GM21360 (cell line): ENCODE measurements around the gene MAD1L1.
A peak's percentile ranks its signal among the peaks of the same experiment; 100 is the strongest.

Experiments used
- ATAC-seq: cut with Tn5 transposase; IDR thresholded peaks from one replicate; pipeline ENCODE4 v1.9.1; 2021; ENCODE audit warnings: mild to moderate bottlenecking, moderate library complexity; ENCODE audit not compliant: unreplicated experiment

Gene MAD1L1

DNA sequence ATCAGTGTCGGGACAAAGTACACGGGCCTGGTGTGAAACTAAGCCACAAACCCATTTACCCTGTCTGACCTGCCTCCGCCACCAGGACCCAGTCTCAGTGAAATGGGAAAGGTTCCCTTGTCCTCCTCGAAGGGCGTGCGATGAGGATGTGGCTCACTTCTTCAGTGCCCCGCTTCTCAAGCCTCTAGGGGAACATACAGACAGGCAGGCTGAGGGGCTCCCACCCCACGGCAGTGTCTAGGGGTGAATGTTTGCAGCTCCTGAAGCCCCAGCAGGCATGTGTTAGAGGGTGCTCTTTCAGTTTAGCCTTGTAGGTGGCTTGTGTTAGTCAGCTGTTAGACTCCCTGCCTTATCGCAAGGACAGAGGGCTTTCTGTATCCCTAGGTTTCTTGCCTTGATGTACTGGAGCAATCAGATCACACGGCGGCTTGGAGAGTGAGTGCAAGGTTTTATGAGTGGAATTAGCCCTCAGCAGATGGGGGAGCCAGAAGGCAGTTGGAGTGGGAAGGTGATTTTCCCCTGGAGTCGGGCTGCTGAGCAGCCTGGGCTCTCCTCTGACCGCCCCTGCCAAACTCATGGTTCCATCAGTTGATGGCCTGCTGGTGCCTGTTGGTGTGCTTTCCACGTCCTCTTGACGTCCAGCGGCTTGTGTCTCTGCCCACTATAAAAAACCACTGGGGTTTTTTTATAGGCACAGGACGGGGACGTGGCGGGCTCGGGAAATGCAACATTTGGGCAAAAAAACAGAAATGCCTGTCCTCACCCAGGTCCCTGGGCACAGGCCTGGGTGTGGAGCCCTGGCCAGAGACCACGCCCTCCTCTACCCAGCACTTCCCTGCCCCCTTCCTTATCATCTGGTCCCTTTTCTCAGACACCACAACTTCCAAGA lies 10.0 kb upstream of the MAD1L1 start:
- ATAC-seq, result no peak

DNA sequence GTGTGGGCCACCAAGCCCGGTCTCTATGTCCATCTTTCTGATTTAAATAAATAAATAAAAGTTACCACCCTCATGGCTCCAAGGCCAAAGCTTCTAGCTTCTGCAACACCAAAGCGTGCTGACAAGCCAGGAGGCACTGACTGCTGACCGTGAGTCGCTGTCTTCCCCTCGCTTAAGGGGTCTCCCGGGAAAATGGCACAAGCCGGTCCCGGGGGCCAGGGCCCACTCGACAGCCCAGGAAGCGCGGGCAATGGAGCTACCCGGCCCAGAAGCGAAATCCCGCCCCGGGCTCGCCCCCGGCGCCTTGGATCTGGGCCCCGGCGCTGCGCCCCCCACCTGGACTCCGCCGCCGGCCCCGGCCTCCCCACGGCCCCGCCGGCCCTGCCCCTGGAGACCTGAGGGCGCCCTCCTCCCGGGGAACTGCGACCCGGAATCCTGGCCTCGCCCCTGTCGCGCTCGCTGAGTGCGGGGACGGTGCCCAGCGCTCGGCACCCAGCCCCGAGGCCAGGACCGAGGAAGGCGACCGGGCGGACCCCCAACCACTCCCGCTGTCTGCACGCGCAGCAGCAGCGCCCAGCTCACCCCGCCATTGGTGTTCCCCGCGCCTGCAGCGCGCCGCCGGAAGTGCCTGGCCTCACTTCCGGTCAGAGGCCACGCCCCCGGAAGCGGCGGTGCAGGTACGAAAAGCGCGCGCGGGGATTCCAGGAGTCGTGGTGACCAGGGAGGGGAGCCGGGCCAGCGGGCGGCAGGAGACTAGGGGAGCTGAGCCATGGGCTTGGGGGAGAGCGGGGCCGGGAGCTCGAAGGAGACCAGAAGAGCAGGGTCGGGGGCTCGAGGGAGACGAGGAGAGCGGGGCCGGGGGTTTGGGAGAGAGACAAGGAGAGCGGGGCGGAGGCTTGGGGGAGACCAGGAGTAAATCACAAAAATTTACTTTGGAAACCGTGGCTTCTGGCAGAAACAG lies 9.1 kb upstream of the MAD1L1 start, which contains the start of the genes MRM2 and NUDT1:
Gene MRM2, minus strand, starts transcription at position 626 of the 961 bp plus-strand sequence. Its CDS starts 36 bp downstream, at position 590.
Gene NUDT1, plus strand, starts transcription at position 647 of the 961 bp plus-strand sequence. CDS start 2,349 bp downstream, outside the sequence.
- peak; percentile 48 for ATAC-seq

DNA sequence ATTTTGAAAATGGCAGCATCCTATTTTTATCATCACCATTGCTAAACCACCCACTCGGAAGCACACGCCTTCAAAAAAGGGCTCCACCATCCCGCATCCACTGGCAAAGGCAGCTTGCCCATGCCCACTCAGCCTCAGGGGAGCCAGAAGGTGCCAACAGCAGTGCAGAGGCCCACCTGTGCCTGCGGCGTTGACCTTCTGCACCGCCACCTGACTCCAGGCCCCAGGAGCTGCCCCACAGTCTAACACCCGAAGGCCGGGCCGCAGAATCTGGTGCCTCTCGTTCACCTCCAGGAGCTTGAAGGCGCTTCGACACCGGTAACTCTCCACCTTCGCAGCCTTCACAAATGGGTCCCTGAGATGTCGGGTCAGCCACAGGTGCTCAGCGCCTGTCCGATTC lies 6.5 kb upstream of the MAD1L1 start:
- no peak for ATAC-seq

DNA sequence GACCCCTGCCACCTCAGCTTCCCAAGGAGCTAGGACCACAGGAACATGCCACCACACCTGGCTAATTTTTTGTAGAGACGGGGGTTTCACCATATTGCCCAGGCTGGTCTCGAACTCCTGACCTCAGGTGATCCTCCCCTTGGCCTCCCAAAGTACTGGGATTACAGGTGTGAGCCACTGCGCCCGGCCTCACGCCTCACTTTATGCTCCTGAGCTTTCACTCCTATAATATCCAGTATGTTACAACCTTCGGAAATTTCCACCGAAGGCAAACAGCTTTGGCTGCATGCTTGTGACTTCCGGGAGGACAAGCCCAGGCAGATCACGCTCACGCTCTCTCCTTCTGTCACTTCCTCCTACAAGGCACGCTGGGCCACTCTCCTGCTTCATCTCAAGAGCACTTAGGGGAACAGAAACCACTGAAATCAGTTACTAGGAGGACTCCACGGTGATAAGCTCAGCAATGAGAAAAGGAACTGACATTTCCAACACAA lies 4.4 kb upstream of the MAD1L1 start:
- ATAC-seq, result peak; percentile 57

DNA sequence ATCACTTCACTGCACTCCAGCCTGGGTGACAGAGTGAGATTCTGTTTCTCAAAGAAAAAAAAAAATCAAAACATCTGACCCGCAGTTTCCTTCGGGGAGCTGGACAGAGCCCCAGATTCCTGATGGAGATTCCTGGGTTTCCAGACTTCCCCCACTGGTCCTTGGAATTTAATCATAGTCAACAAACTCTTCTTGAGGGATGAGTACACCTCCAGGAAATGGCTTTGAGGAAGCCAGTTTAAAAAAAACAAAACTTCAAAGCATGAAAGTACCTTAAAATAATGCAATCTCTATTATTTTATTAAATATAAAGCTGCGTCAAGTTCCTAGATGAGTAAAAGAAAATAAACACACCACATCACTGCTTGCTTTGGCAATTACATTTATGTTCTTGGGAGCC lies 1.2 kb upstream of the MAD1L1 start:
- no peak for ATAC-seq

DNA sequence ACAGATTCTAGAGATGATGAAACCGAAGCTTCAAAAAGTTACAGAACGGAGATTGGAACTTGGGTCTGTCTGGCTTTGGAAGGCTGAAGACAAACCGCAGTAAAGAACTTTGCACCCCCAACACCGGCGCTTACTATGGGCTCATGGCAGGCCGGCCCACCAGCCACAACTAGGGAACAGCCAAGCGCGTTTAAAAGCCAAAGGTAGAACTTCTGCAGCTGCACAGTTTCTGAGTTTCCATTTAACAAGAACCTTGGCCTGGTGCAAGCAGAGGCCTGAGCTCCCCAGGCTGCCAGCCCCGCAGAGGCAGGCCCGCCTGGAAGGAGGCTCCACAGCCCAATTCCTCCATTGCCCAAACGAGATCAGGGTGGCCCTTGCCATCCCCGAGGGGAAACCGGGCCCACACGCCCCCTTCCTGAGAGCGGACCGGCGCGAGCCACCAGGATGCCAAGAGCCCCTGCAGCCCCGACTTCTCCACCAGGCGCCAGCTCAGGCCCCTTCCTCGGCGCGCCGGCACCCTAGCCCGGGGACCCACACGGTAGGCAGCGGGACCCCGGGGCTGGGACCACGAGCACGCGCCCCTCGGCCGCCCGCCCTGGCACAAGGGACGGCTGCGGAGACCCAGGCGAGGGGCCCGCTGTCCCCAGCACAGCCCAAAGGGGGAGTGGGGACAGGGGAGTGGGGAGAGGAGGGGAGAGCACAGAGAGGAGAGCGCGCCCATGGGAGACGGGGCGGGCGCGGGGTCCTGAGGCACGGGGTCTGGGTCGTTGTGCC lies 566 bp downstream of the MAD1L1 start:
- peak; percentile 28 for ATAC-seq

GRCh38 chr7:2230882-2231281 lies 1.9 kb downstream of the MAD1L1 start:
- no peak for ATAC-seq

DNA sequence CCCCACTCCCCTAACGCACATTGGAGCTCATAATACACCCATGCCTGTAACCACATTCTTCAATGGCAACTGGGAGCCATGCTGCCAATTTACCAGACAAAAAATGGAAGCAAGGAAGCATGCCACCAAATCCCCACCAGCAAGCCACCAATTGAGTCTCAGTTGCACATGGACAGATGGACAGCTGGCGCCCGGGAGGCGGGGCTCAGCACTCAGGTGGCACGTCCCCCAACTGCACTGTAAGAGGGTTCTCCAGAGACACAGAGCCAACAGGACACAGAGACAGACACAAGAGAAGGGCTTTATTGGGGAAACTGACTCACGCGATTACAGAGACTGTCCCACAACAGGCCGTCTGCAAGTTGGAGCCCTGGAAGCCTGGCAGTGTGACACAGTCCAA lies 2.5 kb downstream of the MAD1L1 start:
- ATAC-seq, result no peak

DNA sequence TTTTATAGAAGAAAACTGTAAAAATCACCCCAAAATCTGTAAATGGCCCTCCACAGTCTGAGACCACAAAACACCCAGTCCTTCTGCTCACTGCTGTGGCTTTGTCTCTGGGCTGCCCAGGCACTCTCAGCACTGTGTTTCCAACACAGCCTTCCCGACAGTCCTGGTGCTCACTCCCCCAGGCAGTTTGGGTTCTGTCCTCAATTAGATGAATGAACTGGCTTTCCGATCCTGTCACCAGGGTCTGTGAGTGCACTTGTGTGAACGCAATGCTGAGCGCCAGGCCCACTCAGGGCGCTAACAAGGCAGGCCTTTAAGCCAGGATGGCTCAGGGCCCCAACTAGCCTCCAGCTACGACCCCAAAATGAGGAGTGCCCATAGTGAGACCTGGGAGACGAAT lies 3.3 kb downstream of the MAD1L1 start:
- no peak for ATAC-seq

- ATAC-seq, result no peak
These were observed 3.8 kb downstream of the MAD1L1 start for GRCh38 chr7:2228921-2229320.

- ATAC-seq, result no peak
These were observed 5.0 kb downstream of the MAD1L1 start for GRCh38 chr7:2227699-2228098.

GRCh38 chr7:2225830-2226229 lies 6.9 kb downstream of the MAD1L1 start:
- no peak for ATAC-seq

DNA sequence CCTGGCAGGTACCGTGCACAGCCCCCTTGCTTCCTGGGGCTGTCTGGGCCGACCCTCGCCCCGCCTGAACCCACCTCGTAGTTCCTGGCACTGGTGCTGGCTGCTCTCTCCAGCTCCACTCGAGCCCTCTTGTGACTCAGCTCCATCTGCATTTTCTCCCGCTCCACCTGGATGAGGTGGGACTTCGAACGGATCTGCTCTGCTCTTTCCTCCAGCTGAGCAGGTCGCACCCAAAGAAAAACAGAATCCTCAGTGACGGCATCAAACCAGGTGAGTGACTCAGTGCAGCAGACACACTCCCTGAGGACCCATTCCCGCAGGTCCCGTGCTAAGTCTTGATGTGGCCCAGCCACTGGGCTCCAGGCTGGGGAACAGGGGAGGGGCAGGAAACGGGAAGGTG lies 7.4 kb downstream of the MAD1L1 start:
- no peak for ATAC-seq

DNA sequence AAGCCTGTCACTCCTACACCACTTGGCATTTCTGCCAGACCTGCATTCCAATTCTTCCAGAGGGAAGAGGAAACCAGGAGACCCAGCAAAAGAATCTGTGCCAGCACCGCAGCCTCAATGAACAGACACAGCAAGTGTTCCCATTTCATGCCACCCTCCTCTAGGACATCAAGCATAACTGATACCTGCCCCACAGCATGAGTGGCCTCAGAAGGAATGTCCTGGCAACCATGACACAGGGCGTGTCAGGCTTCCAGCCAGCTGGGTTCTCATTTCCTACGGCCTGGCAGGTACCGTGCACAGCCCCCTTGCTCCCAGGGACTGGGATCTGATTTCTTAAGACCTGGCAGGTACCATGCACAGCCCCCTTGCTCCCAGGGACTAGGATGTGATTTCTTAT lies 7.8 kb downstream of the MAD1L1 start:
- no peak for ATAC-seq

- ATAC-seq, result no peak
These were observed 8.2 kb downstream of the MAD1L1 start for GRCh38 chr7:2224491-2224928.

- ATAC-seq, result no peak
These were observed 9.4 kb downstream of the MAD1L1 start for GRCh38 chr7:2223321-2223720.

- ATAC-seq, result no peak
These were observed 10.2 kb downstream of the MAD1L1 start for GRCh38 chr7:2222516-2222915.

DNA sequence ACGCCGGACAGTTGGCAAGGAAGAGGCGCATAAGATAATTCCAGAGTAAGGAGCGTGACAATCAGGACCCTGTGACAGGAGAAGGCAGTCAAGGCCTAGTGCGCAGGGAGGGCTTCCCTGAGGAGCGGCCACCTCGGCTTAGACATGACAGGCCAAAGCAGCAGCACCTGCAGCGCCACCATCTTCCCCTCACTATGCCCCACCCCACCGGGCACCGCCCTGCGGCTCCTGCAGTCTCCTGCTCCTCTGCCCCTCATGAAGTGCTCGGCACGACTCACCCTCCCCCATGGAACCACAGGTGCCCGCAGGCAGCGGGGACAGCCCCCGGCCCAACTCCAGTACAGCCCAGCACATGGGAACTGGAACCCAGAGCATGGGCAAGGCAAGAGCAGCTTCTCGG lies 11.8 kb downstream of the MAD1L1 start:
- no peak for ATAC-seq

DNA sequence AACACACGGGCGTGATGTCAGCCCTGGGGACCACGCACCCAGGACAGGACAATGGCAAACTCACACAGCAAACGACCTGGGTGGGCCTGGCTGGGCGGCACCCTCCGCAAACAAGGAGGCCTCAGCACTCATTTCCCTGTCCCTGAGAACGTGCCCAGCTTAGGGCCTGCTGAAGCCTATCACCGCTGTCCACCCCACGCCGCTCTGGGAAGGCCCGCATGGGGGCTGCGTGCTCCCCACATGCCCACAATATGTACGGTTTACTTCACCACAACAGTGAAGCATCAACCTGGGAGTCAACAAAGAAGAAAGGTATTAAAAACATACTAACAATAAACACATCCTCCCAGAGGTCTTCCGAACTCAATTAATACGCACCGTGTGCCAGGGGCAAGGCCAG lies 12.2 kb downstream of the MAD1L1 start:
- ATAC-seq, result no peak

DNA sequence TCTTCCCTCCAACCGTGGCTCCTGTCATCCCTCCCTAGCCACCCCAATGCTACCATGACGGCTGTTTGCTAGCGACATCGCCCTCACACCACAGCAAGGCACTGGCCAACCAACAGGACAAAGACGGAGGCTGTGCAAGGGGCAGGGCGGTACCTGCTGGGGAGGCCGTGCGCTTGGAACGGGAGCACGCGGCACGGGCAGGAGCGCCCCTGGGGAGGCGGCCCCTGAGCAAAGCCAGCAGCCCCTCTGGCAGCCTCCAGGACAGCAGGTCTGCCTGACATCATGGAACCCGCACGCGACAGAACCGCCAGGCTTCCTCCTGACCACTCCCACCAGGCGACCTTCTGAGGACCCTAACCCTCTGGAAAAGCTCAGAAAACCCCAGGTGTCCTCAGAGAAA lies 12.7 kb downstream of the MAD1L1 start:
- ATAC-seq, result no peak

DNA sequence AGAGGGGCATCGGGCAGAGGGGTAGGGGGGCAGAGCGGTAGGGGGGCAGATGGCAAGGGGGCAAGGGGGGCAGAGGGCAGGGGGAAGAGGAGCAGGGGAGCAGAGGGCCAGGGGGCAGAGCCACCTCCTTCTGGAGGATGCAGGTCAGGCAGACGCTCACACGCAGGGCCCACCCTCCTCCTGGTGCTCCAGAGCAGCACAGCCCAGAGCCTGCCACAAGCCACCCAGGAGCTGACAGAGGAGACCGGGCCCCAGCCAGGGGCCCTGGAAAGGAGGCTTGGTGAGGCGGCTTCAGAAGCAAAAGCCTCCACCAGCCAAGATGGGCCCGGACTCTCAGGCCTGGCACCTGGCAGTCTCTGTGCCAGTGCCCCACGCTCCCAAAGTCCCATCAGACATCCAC lies 13.1 kb downstream of the MAD1L1 start:
- no peak for ATAC-seq
